Gastrocnemius medialis (tissue), 4 donors: ENCODE measurements around the gene ADCY1. TPM values are rescaled to one million over a fixed set of nuclear protein-coding genes. Genes with fewer than 3 reads are reported as not detected.

ENCODE experiments used
- ATAC-seq, 2 donors: fragments of 150-250 bp; one replicate each; pipeline ENCODE4 v1.9.1; 2016
- DNase-seq, 2 donors: peaks; one replicate each; pipeline ENCODE4 v3.0.0-alpha.2; 2019
- H3K27ac ChIP-seq, 4 donors: fragments of 200-600 bp; sonication (generic); 1 replicate in 1 of 4; 2 replicates in 3 of 4; pipeline ENCODE4 v1.5.1; 2016 to 2018; ENCODE audit warnings: mild to moderate bottlenecking in 2 of 4, moderate library complexity in 1 of 4
- H3K27me3 ChIP-seq, 3 donors: fragments of 200-600 bp; sonication (generic) in 2 of 3; 1 replicate in 1 of 3; 2 replicates in 2 of 3; pipeline versions ENCODE4 v1.5.1 to v1.6.0; 2016 to 2019; ENCODE audit warnings: mild to moderate bottlenecking in 1 of 3, moderate library complexity in 1 of 3
- H3K36me3 ChIP-seq, 2 donors: fragments of 200-600 bp; sonication (generic) in 1 of 2; one replicate each; pipeline ENCODE4 v1.5.1; 2017 to 2018
- H3K4me1 ChIP-seq, 2 donors: fragments of 200-600 bp; sonication (generic) in 1 of 2; one replicate each; pipeline ENCODE4 v1.5.1; 2016 to 2017; ENCODE audit warnings: mild to moderate bottlenecking in 2 of 2
- H3K4me3 ChIP-seq, 4 donors: fragments of 200-600 bp; sonication (generic) in 3 of 4; 1 replicate in 1 of 4; 2 replicates in 3 of 4; pipeline ENCODE4 v1.5.1; 2016 to 2019; ENCODE audit warnings: mild to moderate bottlenecking in 2 of 4
- H3K9me3 ChIP-seq, 3 donors: fragments of 200-600 bp; sonication (generic) in 2 of 3; 1 replicate in 1 of 3; 2 replicates in 2 of 3; pipeline ENCODE4 v1.5.1; 2016 to 2019
- CTCF ChIP-seq, 5 experiments: fragments of 450-650 bp in 3 of 5; fragments of 200-600 bp in 2 of 5; sonication (generic) in 2 of 5; IDR thresholded peaks in 4 of 5; conservative IDR thresholded peaks in 1 of 5; 1 replicate in 4 of 5; 2 replicates in 1 of 5; pipeline ENCODE4 v1.5.1; 2016 to 2019; ENCODE audit warnings: antibody characterized with exemption in 5 of 5, mild to moderate bottlenecking in 3 of 5, moderate library complexity in 3 of 5
- POLR2A ChIP-seq, 2 donors: fragments of 450-650 bp; IDR thresholded peaks; one replicate each; pipeline ENCODE4 v1.6.1; 2017; ENCODE audit warnings: antibody characterized with exemption in 2 of 2, mild to moderate bottlenecking in 2 of 2, moderate library complexity in 2 of 2
- in situ Hi-C, 4 donors: fragments of 200-750 bp; cut with MboI; loops; one replicate each; pipeline versions ENCODE4 v1.15.0 to v1.8.0; 2017; ENCODE audit warnings: low sequenced_read_pairs in 4 of 4
- intact Hi-C: fragments of 100-400 bp; cut with DNase I; formaldehyde crosslinking; loops from one replicate; pipeline ENCODE4 v1.15.1; 2023; ENCODE audit warnings: low total_unique reads
- total RNA-seq, 4 donors: library from RNA; depleted of rRNA; stranded (reverse); fragments of >200 nt; gene quantifications; one replicate each; pipeline versions ENCODE4 v1.1.0 to v1.2.3, GENCODE V29; 2016

The ADCY1 gene
- total RNA-seq, 4 donors from 2014 or later, result 0.42 to 3.5 (median 1.4) TPM

GRCh38 chr7:45689797-45690761 lies 115.9 kb downstream of the ADCY1 start:
- Histone ChIP-seq H3K9me3 (no peaks in the 10 kb centered on the region), H3K4me3 (no peak overlapping the region), H3K27me3 (no peaks in the 10 kb centered on the region), H3K36me3 (no peaks in the 10 kb centered on the region), H3K4me1 (no peaks in the 10 kb centered on the region), H3K27ac (no peak overlapping the region)
- no peak for TF ChIP-seq CTCF (IDR thresholded peaks at IDR 0.05 in 4 of 5, conservative IDR thresholded peaks at IDR 0.05 in 1 of 5)
- TF ChIP-seq POLR2A (IDR thresholded peaks at IDR 0.05), result no peak
- ATAC-seq (no peak), DNase-seq (no peak)
- intact Hi-C loops, result no loop called here
- in situ Hi-C loops, result no loop called here

GRCh38 chr7:45690762-45691150 lies 116.6 kb downstream of the ADCY1 start:
- Histone ChIP-seq H3K27me3 (no peaks in the 10 kb centered on the region), H3K4me3 (no peak overlapping the region), H3K27ac (no peak overlapping the region), H3K4me1 (no peaks in the 10 kb centered on the region), H3K9me3 (no peaks in the 10 kb centered on the region), H3K36me3 (no peaks in the 10 kb centered on the region)
- in situ Hi-C loops, result no loop called here
- ATAC-seq, result no peak
- no peak for DNase-seq
- intact Hi-C loops, result no loop called here
- TF ChIP-seq CTCF (IDR thresholded peaks at IDR 0.05 in 4 of 5, conservative IDR thresholded peaks at IDR 0.05 in 1 of 5), result no peak
- TF ChIP-seq POLR2A (IDR thresholded peaks at IDR 0.05), result no peak

- Histone ChIP-seq H3K4me3 (no peak overlapping the region), H3K27me3 (no peaks in the 10 kb centered on the region), H3K27ac (no peak overlapping the region), H3K4me1 (no peaks in the 10 kb centered on the region), H3K36me3 (no peaks in the 10 kb centered on the region), H3K9me3 (no peaks in the 10 kb centered on the region)
- DNase-seq (no peak), ATAC-seq (no peak)
- intact Hi-C loops, result no loop called here
- TF ChIP-seq CTCF (IDR thresholded peaks at IDR 0.05 in 4 of 5, conservative IDR thresholded peaks at IDR 0.05 in 1 of 5) (no peak), POLR2A (IDR thresholded peaks at IDR 0.05) (no peak)
- in situ Hi-C loops, result no loop called here
These were observed 117.0 kb downstream of the ADCY1 start for GRCh38 chr7:45691155-45691656.

- no peaks in the 10 kb centered on the region for H3K4me1 ChIP-seq
- TF ChIP-seq CTCF (IDR thresholded peaks at IDR 0.05 in 4 of 5, conservative IDR thresholded peaks at IDR 0.05 in 1 of 5), result no peak
- TF ChIP-seq POLR2A (IDR thresholded peaks at IDR 0.05), result no peak
- intact Hi-C loops, result no loop called here
- no peak overlapping the region for H3K27ac ChIP-seq
- H3K27me3 ChIP-seq, result no peaks in the 10 kb centered on the region
- ATAC-seq (no peak), DNase-seq (no peak)
- no peaks in the 10 kb centered on the region for H3K36me3 ChIP-seq
- in situ Hi-C loops, result no loop called here
- no peaks in the 10 kb centered on the region for H3K9me3 ChIP-seq
- no peak overlapping the region for H3K4me3 ChIP-seq
These were observed 117.9 kb downstream of the ADCY1 start for GRCh38 chr7:45692031-45692430.
